ENCODE measurements around the gene DHX15.

DHX15 gene

GRCh38 chr4:24603343-24603742 lies 19.0 kb upstream of the DHX15 start:
- CTCF ChIA-PET = no interaction called here
- TF ChIP-seq TARDBP (IDR thresholded peaks at IDR 0.05) (no peak), HDGF (IDR thresholded peaks at IDR 0.05; ENCODE audit: borderline replicate concordance) (no peak), BHLHE40 (IDR thresholded peaks at IDR 0.05; ENCODE audit: borderline replicate concordance) (no peak), ELF4 (IDR thresholded peaks at IDR 0.05) (no peak), SP1 (IDR thresholded peaks at IDR 0.05) (no peak), ARNT (IDR thresholded peaks at IDR 0.05) (no peak), CTBP1 (IDR thresholded peaks at IDR 0.05; ENCODE audit: borderline replicate concordance) (no peak), FOXM1 (IDR thresholded peaks at IDR 0.05; ENCODE audit: borderline replicate concordance) (no peak), ZNF384 (IDR thresholded peaks at IDR 0.05) (no peak), FOXA1 (IDR thresholded peaks at IDR 0.05) (no peak), NFRKB (IDR thresholded peaks at IDR 0.05) (no peak), LEF1 (IDR thresholded peaks at IDR 0.05; ENCODE audit: borderline replicate concordance) (no peak), L3MBTL2 (conservative IDR thresholded peaks at IDR 0.05) (no peak), SUZ12 (IDR thresholded peaks at IDR 0.05) (no peak), FOXK2 (IDR thresholded peaks at IDR 0.05) (no peak)
- TF ChIP-seq, protein P1, sequence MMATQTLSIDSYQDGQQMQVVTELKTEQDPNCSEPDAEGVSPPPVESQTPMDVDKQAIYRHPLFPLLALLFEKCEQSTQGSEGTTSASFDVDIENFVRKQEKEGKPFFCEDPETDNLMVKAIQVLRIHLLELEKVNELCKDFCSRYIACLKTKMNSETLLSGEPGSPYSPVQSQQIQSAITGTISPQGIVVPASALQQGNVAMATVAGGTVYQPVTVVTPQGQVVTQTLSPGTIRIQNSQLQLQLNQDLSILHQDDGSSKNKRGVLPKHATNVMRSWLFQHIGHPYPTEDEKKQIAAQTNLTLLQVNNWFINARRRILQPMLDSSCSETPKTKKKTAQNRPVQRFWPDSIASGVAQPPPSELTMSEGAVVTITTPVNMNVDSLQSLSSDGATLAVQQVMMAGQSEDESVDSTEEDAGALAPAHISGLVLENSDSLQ (IDR thresholded peaks at IDR 0.05) = no peak
- DNase-seq (ENCODE audit: extremely low spot score) = no peak
- POLR2A ChIA-PET = no interaction called here

- ChIA-PET CTCF (no interaction called here), POLR2A (no interaction called here)
- no peak for DNase-seq (ENCODE audit: extremely low spot score)
- TF ChIP-seq, protein P1 (IDR thresholded peaks at IDR 0.05) = no peak
- TF ChIP-seq LEF1 (IDR thresholded peaks at IDR 0.05; ENCODE audit: borderline replicate concordance) = no peak
- no peak for TF ChIP-seq L3MBTL2 (conservative IDR thresholded peaks at IDR 0.05)
- TF ChIP-seq SP1 (IDR thresholded peaks at IDR 0.05) = no peak
Observed at GRCh38 chr4:24601121-24601520, 16.8 kb upstream of the DHX15 start.

GRCh38 chr4:24599275-24599674 lies 14.9 kb upstream of the DHX15 start:
- POLR2A ChIA-PET = interaction anchor here (1.6 kb wide), 1 partner anchor 15 kb away, joined by 5 read pairs; the partner anchor contains the start of gene DHX15
- CTCF ChIA-PET = no interaction called here
- no peak for DNase-seq (ENCODE audit: extremely low spot score)
- TF ChIP-seq HDGF (IDR thresholded peaks at IDR 0.05; ENCODE audit: borderline replicate concordance) (no peak), TARDBP (IDR thresholded peaks at IDR 0.05) (no peak), BHLHE40 (IDR thresholded peaks at IDR 0.05; ENCODE audit: borderline replicate concordance) (no peak), FOXA1 (IDR thresholded peaks at IDR 0.05) (no peak), L3MBTL2 (conservative IDR thresholded peaks at IDR 0.05) (no peak), FOXM1 (IDR thresholded peaks at IDR 0.05; ENCODE audit: borderline replicate concordance) (no peak), LEF1 (IDR thresholded peaks at IDR 0.05; ENCODE audit: borderline replicate concordance) (no peak), ELF4 (IDR thresholded peaks at IDR 0.05) (no peak), FOXK2 (IDR thresholded peaks at IDR 0.05) (no peak), NFRKB (IDR thresholded peaks at IDR 0.05) (no peak), ZNF384 (IDR thresholded peaks at IDR 0.05) (no peak)
- TF ChIP-seq, protein P1 (IDR thresholded peaks at IDR 0.05) = no peak

- CTCF ChIA-PET = no interaction called here
- TF ChIP-seq FOXA1 (IDR thresholded peaks at IDR 0.05) = no peak
- no peak for TF ChIP-seq ELF4 (IDR thresholded peaks at IDR 0.05)
- TF ChIP-seq BHLHE40 (IDR thresholded peaks at IDR 0.05; ENCODE audit: borderline replicate concordance) = no peak
- no peak for TF ChIP-seq SUZ12 (IDR thresholded peaks at IDR 0.05)
- no peak for TF ChIP-seq TARDBP (IDR thresholded peaks at IDR 0.05)
- no peak for TF ChIP-seq NFRKB (IDR thresholded peaks at IDR 0.05)
- no peak for TF ChIP-seq FOXM1 (IDR thresholded peaks at IDR 0.05; ENCODE audit: borderline replicate concordance)
- TF ChIP-seq CTBP1 (IDR thresholded peaks at IDR 0.05; ENCODE audit: borderline replicate concordance) = no peak
- TF ChIP-seq FOXK2 (IDR thresholded peaks at IDR 0.05) = no peak
- no peak for TF ChIP-seq ZNF384 (IDR thresholded peaks at IDR 0.05)
- TF ChIP-seq, protein P1 (IDR thresholded peaks at IDR 0.05) = no peak
- no peak for TF ChIP-seq SP1 (IDR thresholded peaks at IDR 0.05)
- TF ChIP-seq HDGF (IDR thresholded peaks at IDR 0.05; ENCODE audit: borderline replicate concordance) = no peak
- POLR2A ChIA-PET = interaction anchor here (1.6 kb wide), 1 partner anchor 14 kb away, joined by 5 read pairs; the partner anchor contains the start of gene DHX15
- no peak for DNase-seq (ENCODE audit: extremely low spot score)
Observed at GRCh38 chr4:24598025-24598424, 13.7 kb upstream of the DHX15 start.

DNA sequence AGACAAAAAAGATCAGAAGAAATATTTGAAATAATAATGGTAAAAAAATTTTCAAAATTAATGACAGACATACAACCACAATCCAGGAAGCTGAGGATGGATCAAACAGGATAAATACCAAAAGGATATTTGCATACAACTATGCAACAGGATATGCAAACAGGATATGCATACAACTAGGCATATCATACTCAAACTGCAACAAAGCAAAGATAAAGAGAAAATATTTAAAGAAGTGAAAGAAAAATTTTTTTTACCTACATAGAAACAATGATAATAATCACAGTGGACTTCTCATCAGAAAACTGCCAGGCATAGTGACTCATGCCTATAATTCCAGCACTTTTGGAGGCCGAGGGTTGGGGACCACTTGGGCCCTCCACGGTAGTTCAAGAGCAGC lies 11.3 kb upstream of the DHX15 start:
- no peak for TF ChIP-seq FOXM1 (IDR thresholded peaks at IDR 0.05; ENCODE audit: borderline replicate concordance)
- no peak for TF ChIP-seq L3MBTL2 (conservative IDR thresholded peaks at IDR 0.05)
- no peak for TF ChIP-seq NFRKB (IDR thresholded peaks at IDR 0.05)
- no peak for TF ChIP-seq ZNF384 (IDR thresholded peaks at IDR 0.05)
- no peak for TF ChIP-seq SP1 (IDR thresholded peaks at IDR 0.05)
- no peak for TF ChIP-seq LEF1 (IDR thresholded peaks at IDR 0.05; ENCODE audit: borderline replicate concordance)
- TF ChIP-seq FOXK2 (IDR thresholded peaks at IDR 0.05) = no peak
- no peak for TF ChIP-seq CTBP1 (IDR thresholded peaks at IDR 0.05; ENCODE audit: borderline replicate concordance)
- TF ChIP-seq SUZ12 (IDR thresholded peaks at IDR 0.05) = no peak
- no peak for TF ChIP-seq HDGF (IDR thresholded peaks at IDR 0.05; ENCODE audit: borderline replicate concordance)
- TF ChIP-seq BHLHE40 (IDR thresholded peaks at IDR 0.05; ENCODE audit: borderline replicate concordance) = no peak
- no peak for TF ChIP-seq FOXA1 (IDR thresholded peaks at IDR 0.05)
- TF ChIP-seq TARDBP (IDR thresholded peaks at IDR 0.05) = no peak
- no peak for TF ChIP-seq ELF4 (IDR thresholded peaks at IDR 0.05)
- TF ChIP-seq, protein P1 (IDR thresholded peaks at IDR 0.05) = no peak
- no peak for TF ChIP-seq ARNT (IDR thresholded peaks at IDR 0.05)
- POLR2A ChIA-PET = interaction anchor here (2.2 kb wide), 1 partner anchor 11 kb away, joined by 21 read pairs; the partner anchor contains the start of gene DHX15
- DNase-seq (ENCODE audit: extremely low spot score) = no peak
- CTCF ChIA-PET = no interaction called here
